GM12878 (cell line): ENCODE data around the gene PDE6B. TPM values are rescaled to one million over a fixed set of nuclear protein-coding genes. Genes with fewer than 3 reads are reported as not detected.

Experiments used
- ATAC-seq: fragments of 200-7000 bp; cut with Tn5 transposase; 3 replicates; pipeline ENCODE4 v1.9.1; 2020; ENCODE audit warnings: mild to moderate bottlenecking, moderate library complexity
- BruUV-seq: library from RNA; stranded (reverse); fragments of 400-500 nt; replicated peaks from 2 replicates; lab custom pipeline; 2021; lab: Mats Ljungman, UMichigan
- CTCF ChIA-PET: fragments of 300-600 bp; sonication (Branson Sonifier 250); formaldehyde crosslinking; extraction: SDS; loops from one replicate; lab custom pipeline; 2021; ENCODE audit warnings: inconsistent platforms; lab: Yijun Ruan, JAX
- POLR2A ChIA-PET: fragments of 350-600 bp; formaldehyde crosslinking; extraction: SDS; loops from one replicate; lab custom pipeline; 2021; ENCODE audit warnings: inconsistent platforms; lab: Charles Lee
- RAD21 ChIA-PET: fragments of 300-600 bp; sonication (Branson Sonifier 250); formaldehyde crosslinking; loops from one replicate; lab custom pipeline; 2023; ENCODE audit warnings: antibody characterized with exemption; ENCODE audit not compliant: unreplicated experiment; lab: Charles Lee
- SMC1A ChIA-PET: fragments of 300-600 bp; sonication (Branson Sonifier 250); formaldehyde crosslinking; loops from one replicate; lab custom pipeline; 2023; ENCODE audit not compliant: unreplicated experiment, uncharacterized antibody; lab: Charles Lee
- DNase-seq: peaks from one replicate; pipeline ENCODE4 v3.0.0-alpha.2; 2011; ENCODE audit warnings: low read depth, low spot score
- FAIRE-seq: peaks from 3 replicates; lab custom pipeline; 2011; peaks lifted over from hg19 to GRCh38; lab: Jason Lieb, UNC
- H2AFZ ChIP-seq: 2 replicates; pipeline ENCODE4 v1.6.0; 2011; ENCODE audit warnings: low read depth, low read length, control low read depth; ENCODE audit not compliant: control insufficient read depth
- H3K27ac ChIP-seq: 2 replicates; pipeline ENCODE4 v1.5.1; 2011; ENCODE audit warnings: control low read depth; ENCODE audit not compliant: control insufficient read depth, insufficient read depth
- H3K27me3 ChIP-seq, 2 experiments: replicated peaks in 1 of 2; 2 replicates each; pipeline versions ENCODE4 v1.6.0 to v1.6.1; 2011; ENCODE audit warnings: low read length in 1 of 2; ENCODE audit not compliant: control insufficient read depth in 2 of 2, insufficient read depth in 2 of 2
- H3K36me3 ChIP-seq, 2 experiments: 2 replicates each; pipeline ENCODE4 v1.5.1; 2011; ENCODE audit warnings: low read length in 1 of 2; ENCODE audit not compliant: control insufficient read depth in 2 of 2, insufficient read depth in 2 of 2
- H3K4me1 ChIP-seq: 2 replicates; pipeline ENCODE4 v1.6.1; 2011; ENCODE audit warnings: mild to moderate bottlenecking, low read length, moderate library complexity, mixed read lengths; ENCODE audit not compliant: control insufficient read depth, insufficient read depth
- H3K4me2 ChIP-seq: 2 replicates; pipeline ENCODE4 v1.6.0; 2011; ENCODE audit warnings: control low read depth; ENCODE audit not compliant: control insufficient read depth, insufficient read depth
- H3K4me3 ChIP-seq: fragments of 200-600 bp; sonication (generic); 2 replicates; pipeline ENCODE4 v1.5.1; 2016
- H3K79me2 ChIP-seq: 2 replicates; pipeline ENCODE4 v1.6.0; 2011; ENCODE audit warnings: low read length; ENCODE audit not compliant: control insufficient read depth, insufficient read depth
- H3K9ac ChIP-seq: 2 replicates; pipeline ENCODE4 v1.8.0; 2011; ENCODE audit warnings: low read length, control low read depth, mixed read lengths; ENCODE audit not compliant: control insufficient read depth, insufficient read depth
- H3K9me3 ChIP-seq: replicated peaks from 3 replicates; pipeline ENCODE4 v1.5.1; 2011; ENCODE audit warnings: mild to moderate bottlenecking, low read length; ENCODE audit not compliant: control insufficient read depth, insufficient read depth
- H4K20me1 ChIP-seq: 2 replicates; pipeline ENCODE4 v1.6.0; 2011; ENCODE audit not compliant: control insufficient read depth, insufficient read depth
- BACH1 ChIP-seq: fragments of 450-650 bp; IDR thresholded peaks from 2 replicates; pipeline ENCODE4 v1.6.1; 2017; ENCODE audit warnings: mild to moderate bottlenecking, borderline replicate concordance
- IRF5 ChIP-seq: fragments of 450-650 bp; IDR thresholded peaks from 2 replicates; pipeline ENCODE4 v1.6.1; 2017; ENCODE audit warnings: borderline replicate concordance
- MXI1 ChIP-seq: fragments of 150-350 bp; IDR thresholded peaks from 2 replicates; pipeline ENCODE4 v1.6.1; 2011; ENCODE audit warnings: low read depth, mild to moderate bottlenecking, inconsistent platforms, low read length, improper control_type of control experiment
- POLR2A ChIP-seq: IDR thresholded peaks from 2 replicates; pipeline ENCODE4 v1.6.1; 2011; ENCODE audit warnings: low read depth, mild to moderate bottlenecking, low read length
- SMARCA5 ChIP-seq: fragments of 450-650 bp; IDR thresholded peaks from 2 replicates; pipeline ENCODE4 v1.6.1; 2017; ENCODE audit warnings: mild to moderate bottlenecking
- WGBS: methylation state at CpG from one replicate; pipeline ENCODE4 v1.1.6; 2016; ENCODE audit warnings: low lambda C conversion rate; ENCODE audit not compliant: insufficient replicate concordance, insufficient coverage; ENCODE audit errors: missing lambda C conversion rate; 5-methylcytosine and 5-hydroxymethylcytosine counted together
- in situ Hi-C: fragments of 300-500 bp; cut with MboI; formaldehyde crosslinking; loops from 9 replicates; pipeline ENCODE4 v1.14.3; 2018; ENCODE audit warnings: mixed read lengths
- intact Hi-C: fragments of 100-400 bp; cut with micrococcal nuclease; formaldehyde crosslinking; loops from one replicate; pipeline ENCODE4 v1.14.2; 2022; ENCODE audit not compliant: unreplicated experiment
- polyA plus RNA-seq, 11 experiments: library from polyadenylated mRNA; depleted of rRNA in 4 of 11; unstranded in 6 of 11; stranded (reverse) in 5 of 11; fragments of >200 nt; fragmentation: Nextera tagmentation in 4 of 11; fragmentation: Illumina TruSeq in 1 of 11; extraction: Ambion mirVana in 4 of 11; extraction: Trizol in 1 of 11; gene quantifications; 1 replicate in 1 of 11; 2 replicates in 10 of 11; pipeline versions ENCODE4 v1.2.1 to v1.2.3, GENCODE V29; 2011 to 2016; ENCODE audit warnings: inconsistent platforms in 2 of 11, missing spikeins in 2 of 11, low read depth in 1 of 11
- total RNA-seq, 4 experiments: library from RNA; depleted of rRNA in 3 of 4; stranded (reverse); fragments of >200 nt in 3 of 4; fragmentation: Illumina TruSeq in 1 of 4; extraction: Trizol in 1 of 4; gene quantifications; 2 replicates each; pipeline versions ENCODE4 v1.2.1 to v1.2.3, GENCODE V29; 2013 to 2021

PDE6B gene
- total and polyA plus RNA-seq, 10 of the 15 experiments (the other 5 are each of a cell fraction or from before 2014, with no cell fraction given): 2.6 to 6.4 (median 3.8) TPM

- TF ChIP-seq IRF5 (no peak), SMARCA5 (no peak), MXI1 (no peak), BACH1 (no peak)
Measured at GRCh38 chr4:714087-714486, 88.7 kb downstream of the PDE6B start (continued).

DNA sequence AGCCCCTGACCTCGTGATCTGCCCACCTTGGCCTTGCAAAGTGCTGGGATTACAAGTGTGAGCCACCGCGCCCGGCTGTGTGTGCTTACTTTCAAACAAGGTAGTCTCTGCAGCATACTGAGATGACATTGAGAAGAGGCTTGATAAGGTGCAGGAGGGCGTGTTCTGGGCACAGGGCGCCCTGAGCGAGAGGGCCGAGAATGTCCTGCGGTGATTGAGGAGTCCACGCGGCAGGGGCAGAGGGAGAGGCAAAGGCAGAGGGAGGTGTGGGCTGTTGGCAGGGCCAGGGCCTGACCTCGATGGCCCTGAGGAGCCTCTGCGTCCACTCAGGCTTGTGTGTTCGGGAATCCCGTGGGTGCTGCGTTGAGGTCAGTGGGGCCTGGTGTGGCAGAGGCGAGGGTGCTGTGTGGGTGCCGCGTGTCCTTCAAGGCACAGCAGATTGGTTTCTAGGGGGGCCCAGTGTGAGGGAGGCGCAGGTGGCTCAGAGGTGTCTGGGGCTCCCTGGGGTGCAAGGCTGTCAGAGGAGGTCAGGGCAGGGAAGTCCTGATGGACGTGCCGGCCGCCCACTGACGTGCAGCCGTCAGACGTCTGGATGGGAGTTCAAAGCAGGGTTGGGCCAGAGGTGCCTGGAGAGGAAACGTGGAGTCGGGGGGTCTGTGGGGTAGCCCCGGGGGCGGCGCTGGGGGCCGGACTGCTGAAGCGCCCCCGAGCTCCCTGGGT is 92.4 kb downstream of the PDE6B start:
- H3K4me2 ChIP-seq: no peak overlapping the region
- POLR2A ChIA-PET: no interaction called here
- intact Hi-C loops (no loop called here), in situ Hi-C loops (no loop called here)
- ATAC-seq: no peak
- H3K4me3 ChIP-seq: no peak overlapping the region
- no peak for FAIRE-seq
- no TSS peak for BruUV-seq
- no peaks in the 10 kb centered on the region for H3K27me3 ChIP-seq
- H3K36me3 ChIP-seq: peaks cover 2 to 11% of the 10 kb centered on the region in 2 experiments; a peak in 2 of 4 replicates
- no peak overlapping the region for H2AFZ ChIP-seq
- 92% methylated on average over 25 of the region's 34 CpGs for WGBS
- peaks cover 2% of the 10 kb centered on the region; the same call in 1 of the 2 replicates for H4K20me1 ChIP-seq
- H3K79me2 ChIP-seq: peaks cover 19% of the 10 kb centered on the region
- RAD21 ChIA-PET: no interaction called here
- CTCF ChIA-PET: no interaction called here
- SMC1A ChIA-PET: no interaction called here
- TF ChIP-seq POLR2A: no peak
- no peak for DNase-seq
- no peak overlapping the region for H3K9ac ChIP-seq
- H3K4me1 ChIP-seq: no peaks in the 10 kb centered on the region
- H3K27ac ChIP-seq: no peak overlapping the region
- H3K9me3 ChIP-seq: no peaks in the 10 kb centered on the region; the same call in 2 of the 3 replicates
